HG03342 (cell line): ENCODE data around the gene SS18L1.

Source experiments
- ATAC-seq: cut with Tn5 transposase; IDR thresholded peaks from one replicate; pipeline ENCODE4 v1.9.1; 2021; ENCODE audit warnings: mild to moderate bottlenecking, moderate library complexity; ENCODE audit not compliant: unreplicated experiment

The SS18L1 gene

GRCh38 chr20:62191781-62192559 lies 48.4 kb downstream of the SS18L1 start:
- ATAC-seq, result no peak

GRCh38 chr20:62192635-62193034 lies 49.1 kb downstream of the SS18L1 start:
- ATAC-seq, result no peak

- ATAC-seq, result no peak
Measured at GRCh38 chr20:62193079-62194025, 49.8 kb downstream of the SS18L1 start.

- no peak for ATAC-seq
Measured at GRCh38 chr20:62195075-62195405, 51.5 kb downstream of the SS18L1 start.

DNA sequence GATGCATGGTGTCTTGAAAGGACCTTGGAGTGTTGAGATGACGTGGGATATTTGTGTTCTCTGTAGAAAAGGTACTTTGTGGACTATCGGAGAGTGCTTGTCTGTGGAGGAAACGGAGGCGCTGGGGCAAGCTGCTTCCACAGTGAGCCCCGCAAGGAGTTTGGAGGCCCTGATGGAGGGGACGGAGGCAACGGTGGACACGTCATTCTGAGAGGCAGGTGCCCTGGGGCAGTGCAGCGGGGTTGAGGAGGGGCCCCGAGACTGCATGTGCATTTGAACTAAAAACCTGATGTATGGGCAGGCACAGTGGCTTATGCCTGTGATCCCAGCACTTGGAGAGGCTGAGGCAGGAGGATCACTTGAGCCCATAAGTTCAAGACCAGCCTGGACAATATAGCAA lies 52.2 kb downstream of the SS18L1 start:
- no peak for ATAC-seq

GRCh38 chr20:62196286-62196685 lies 52.7 kb downstream of the SS18L1 start:
- no peak for ATAC-seq

DNA sequence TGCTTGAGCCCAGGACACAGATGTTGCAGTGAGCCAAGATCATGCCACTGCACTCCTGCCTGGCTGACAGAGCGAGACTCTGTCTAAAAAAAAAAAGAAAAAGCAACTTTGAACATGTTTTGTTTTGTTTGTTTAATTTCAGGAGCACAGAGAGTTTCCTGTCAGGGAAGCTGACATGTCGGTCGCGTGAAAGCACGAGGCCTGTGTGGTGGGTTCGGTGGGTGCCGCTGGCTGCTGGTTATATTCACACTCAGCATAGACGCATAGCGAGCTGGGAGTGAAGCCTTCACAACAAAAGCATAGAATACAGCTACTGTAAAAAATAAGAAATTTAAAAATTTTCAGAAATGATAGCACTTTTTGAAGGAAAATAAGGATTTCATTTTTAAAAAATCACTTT lies 53.7 kb downstream of the SS18L1 start:
- no peak for ATAC-seq

- ATAC-seq, result no peak
Measured at GRCh38 chr20:62197801-62198200, 54.2 kb downstream of the SS18L1 start.

- no peak for ATAC-seq
Measured at GRCh38 chr20:62198496-62198895, 54.9 kb downstream of the SS18L1 start.

DNA sequence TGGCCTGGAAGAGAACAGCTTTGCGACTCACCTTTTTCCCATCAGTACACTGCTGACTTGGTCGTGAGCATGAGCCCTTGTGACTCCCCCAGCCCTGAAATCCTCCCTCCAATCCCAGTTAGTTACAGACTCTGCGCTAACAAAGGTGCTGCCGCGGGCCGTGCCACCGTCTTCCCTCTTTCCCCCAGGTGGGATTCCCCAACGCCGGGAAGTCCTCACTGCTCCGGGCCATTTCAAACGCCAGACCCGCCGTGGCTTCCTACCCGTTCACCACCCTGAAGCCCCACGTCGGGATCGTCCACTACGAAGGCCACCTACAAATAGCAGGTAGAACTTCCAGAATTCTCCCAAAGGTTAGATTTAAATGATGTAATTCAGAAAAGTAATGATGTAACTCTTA lies 55.4 kb downstream of the SS18L1 start:
- ATAC-seq, result no peak

DNA sequence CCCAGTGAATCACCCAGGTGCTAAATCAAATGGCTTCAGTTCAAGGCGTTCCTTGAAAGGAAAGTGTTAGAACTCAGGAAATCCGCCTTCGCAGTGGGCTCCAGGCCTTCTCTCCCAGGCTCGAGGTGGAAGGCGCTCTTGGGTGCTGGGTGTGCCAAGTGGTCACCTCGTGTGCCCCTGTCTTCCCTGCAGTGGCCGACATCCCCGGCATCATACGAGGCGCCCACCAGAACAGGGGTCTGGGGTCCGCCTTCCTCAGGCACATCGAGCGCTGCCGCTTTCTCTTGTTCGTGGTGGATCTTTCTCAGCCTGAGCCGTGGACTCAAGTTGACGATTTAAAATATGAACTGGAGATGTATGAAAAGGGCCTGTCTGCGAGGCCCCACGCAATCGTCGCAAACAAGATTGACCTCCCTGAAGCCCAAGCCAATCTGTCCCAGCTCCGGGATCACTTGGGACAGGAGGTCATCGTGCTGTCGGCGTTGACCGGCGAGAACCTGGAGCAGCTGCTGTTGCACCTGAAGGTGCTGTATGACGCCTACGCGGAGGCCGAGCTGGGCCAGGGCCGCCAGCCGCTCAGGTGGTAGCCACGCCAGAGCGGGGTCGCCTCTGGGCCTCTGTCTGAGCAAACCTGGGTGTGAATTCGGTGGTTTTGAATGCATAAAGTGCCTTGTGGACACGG lies 57.1 kb downstream of the SS18L1 start:
- no peak for ATAC-seq

- peak; percentile 65 for ATAC-seq
Measured at GRCh38 chr20:62201173-62202082, 57.9 kb downstream of the SS18L1 start.

- ATAC-seq, result peak; percentile 17
Measured at GRCh38 chr20:62202083-62202395, 58.5 kb downstream of the SS18L1 start.

DNA sequence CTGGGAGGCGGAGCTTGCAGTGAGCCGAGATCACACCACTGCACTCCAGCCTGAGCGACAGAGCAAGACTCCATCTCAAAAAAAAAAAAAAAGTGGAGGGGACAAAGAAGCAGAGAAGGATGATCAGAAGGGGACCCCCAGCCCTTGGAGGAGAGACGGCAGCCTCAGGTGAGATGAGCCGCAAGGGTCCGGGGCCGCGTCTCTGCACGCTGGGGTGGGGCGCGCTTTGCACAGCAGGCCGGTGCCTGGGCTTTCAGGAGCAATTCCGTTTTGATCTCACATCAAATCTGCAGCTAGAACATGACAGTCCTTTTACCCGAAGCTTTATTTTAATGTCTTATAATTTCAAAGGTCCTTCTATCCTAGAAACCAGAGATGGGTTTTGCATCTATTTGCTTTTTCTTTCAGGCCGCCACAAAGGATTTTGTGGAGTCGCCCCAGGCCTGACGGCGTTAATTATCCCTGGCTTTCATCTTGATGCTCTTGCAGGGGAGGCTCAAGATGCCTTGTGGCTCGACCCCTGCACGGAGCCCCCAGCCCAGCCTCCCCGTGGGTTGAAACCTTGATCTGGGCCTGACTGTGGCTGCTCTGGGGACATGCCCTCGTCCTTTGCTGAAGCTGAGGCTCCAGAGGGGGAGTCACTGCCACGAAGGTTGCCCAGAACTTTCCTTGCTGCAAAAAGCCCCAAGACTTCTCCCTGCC lies 59.3 kb downstream of the SS18L1 start:
- no peak for ATAC-seq

DNA sequence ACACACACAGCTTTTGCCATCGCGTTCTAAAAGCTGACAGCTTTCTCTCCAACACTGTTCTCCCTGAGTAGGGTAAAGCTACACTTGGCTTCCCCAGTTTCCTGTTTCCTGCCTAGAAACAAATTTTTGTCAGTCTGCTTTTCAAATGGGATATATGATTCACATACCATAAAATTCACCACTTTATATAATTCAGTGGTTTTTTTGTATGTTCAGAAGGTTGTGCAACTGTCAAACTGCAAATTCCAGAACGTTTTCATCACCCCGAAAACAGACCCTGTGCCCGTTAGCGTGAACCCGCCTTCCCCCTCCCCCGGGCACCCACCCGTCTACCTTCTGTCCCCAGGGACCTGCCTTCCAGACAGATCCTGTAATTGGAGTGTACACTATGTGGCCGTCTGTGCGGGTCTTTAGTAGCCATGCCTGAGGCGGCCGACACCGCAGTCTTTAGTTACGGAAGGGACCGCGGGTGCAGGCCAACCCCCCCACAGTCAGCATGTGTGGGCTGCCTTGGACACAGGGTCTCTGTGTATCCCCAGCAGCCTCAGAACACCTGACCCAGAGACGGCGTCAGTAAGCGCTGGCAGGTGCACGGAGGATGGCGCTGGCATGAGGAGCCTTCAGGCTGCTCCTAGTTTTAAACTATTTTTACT lies 59.9 kb downstream of the SS18L1 start:
- ATAC-seq, result no peak

GRCh38 chr20:62205618-62206387 lies 62.2 kb downstream of the SS18L1 start:
- ATAC-seq, result no peak

DNA sequence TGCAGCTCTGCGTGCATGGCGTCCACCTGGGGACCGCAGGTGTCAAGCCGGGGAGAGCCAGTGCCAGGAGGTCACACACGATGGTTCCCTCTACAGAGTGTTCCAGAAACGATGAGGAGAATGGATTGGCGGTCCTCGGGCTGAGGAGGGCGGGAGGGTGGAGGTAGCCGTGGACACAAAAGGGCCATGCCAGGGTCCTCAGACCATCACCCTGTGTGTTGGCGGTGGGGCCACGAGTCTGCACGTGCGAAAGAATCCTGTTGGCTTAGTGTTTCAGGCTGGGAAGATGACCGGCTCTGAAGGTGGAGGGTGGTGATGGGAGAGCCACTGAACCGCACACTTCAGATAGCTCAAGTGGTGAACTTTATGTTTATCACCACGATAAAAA lies 62.8 kb downstream of the SS18L1 start:
- ATAC-seq, result no peak

- ATAC-seq, result no peak
Measured at GRCh38 chr20:62208061-62208794, 64.7 kb downstream of the SS18L1 start.
